ENCODE results near the gene TRANK1.
A peak's percentile ranks its signal among the peaks of the same experiment; 100 is the strongest.

The TRANK1 gene

GRCh38 chr3:36908647-36909180, 36.1 kb downstream of the TRANK1 start:
- no peaks in the 10 kb centered on the region for H4K20me1 ChIP-seq (ENCODE audit: low read depth, low read length)
- peaks cover 21% of the 10 kb centered on the region for H3F3A ChIP-seq (ENCODE audit: insufficient read depth)
- H2AFZ ChIP-seq (ENCODE audit: low read depth, low read length, severe bottlenecking) = peak overlapping the region; percentile 78
- no peak for TF ChIP-seq EZH2phosphoT487 (conservative IDR thresholded peaks at IDR 0.05; ENCODE audit: low read length)
- TF ChIP-seq CTCF (IDR thresholded peaks at IDR 0.05; ENCODE audit: insufficient read depth, low read length, poor library complexity, severe bottlenecking) = no peak
- peak overlapping the region; percentile 54 for H3K9ac ChIP-seq (ENCODE audit: low read length)
- no peaks in the 10 kb centered on the region for H3K9me2 ChIP-seq (replicated peaks; ENCODE audit: insufficient read depth, low read length)
- no peaks in the 10 kb centered on the region for H3K9me3 ChIP-seq (ENCODE audit: insufficient read depth, low read length)
- no peaks in the 10 kb centered on the region for H3K79me2 ChIP-seq (ENCODE audit: insufficient read depth, low read length)
- no peaks in the 10 kb centered on the region for H3K36me3 ChIP-seq (ENCODE audit: low read length)
- H3K4me2 ChIP-seq (ENCODE audit: low read depth, low read length, poor library complexity, severe bottlenecking) = peak overlapping the region; percentile 82
- H3K27me3 ChIP-seq (ENCODE audit: low read length) = no peaks in the 10 kb centered on the region
- H3K27ac ChIP-seq (ENCODE audit: low read depth, low read length) = no peak overlapping the region
- H3K4me3 ChIP-seq (ENCODE audit: insufficient read depth, low read length, poor library complexity, severe bottlenecking) = peak overlapping the region; percentile 62

GRCh38 chr3:36907911-36908646, 36.8 kb downstream of the TRANK1 start:
- Histone ChIP-seq H2AFZ (ENCODE audit: low read depth, low read length, severe bottlenecking) (peak overlapping the region; percentile 78), H3F3A (ENCODE audit: insufficient read depth) (peaks cover 21% of the 10 kb centered on the region), H3K4me3 (ENCODE audit: insufficient read depth, low read length, poor library complexity, severe bottlenecking) (peak overlapping the region; percentile 62), H3K36me3 (ENCODE audit: low read length) (no peaks in the 10 kb centered on the region), H3K9me3 (ENCODE audit: insufficient read depth, low read length) (no peaks in the 10 kb centered on the region), H3K27me3 (ENCODE audit: low read length) (no peaks in the 10 kb centered on the region), H3K27ac (ENCODE audit: low read depth, low read length) (peak overlapping the region; percentile 23; the same call in 1 of the 2 replicates), H3K79me2 (ENCODE audit: insufficient read depth, low read length) (no peaks in the 10 kb centered on the region), H3K4me2 (ENCODE audit: low read depth, low read length, poor library complexity, severe bottlenecking) (peak overlapping the region; percentile 82), H4K20me1 (ENCODE audit: low read depth, low read length) (no peaks in the 10 kb centered on the region), H3K9me2 (replicated peaks; ENCODE audit: insufficient read depth, low read length) (no peaks in the 10 kb centered on the region), H3K9ac (ENCODE audit: low read length) (peak overlapping the region; percentile 54)
- TF ChIP-seq EZH2phosphoT487 (conservative IDR thresholded peaks at IDR 0.05; ENCODE audit: low read length) (no peak), CTCF (IDR thresholded peaks at IDR 0.05; ENCODE audit: insufficient read depth, low read length, poor library complexity, severe bottlenecking) (no peak)

GRCh38 chr3:36906504-36907149, 38.2 kb downstream of the TRANK1 start:
- Histone ChIP-seq H3K27me3 (ENCODE audit: low read length) (no peaks in the 10 kb centered on the region), H3K79me2 (ENCODE audit: insufficient read depth, low read length) (no peaks in the 10 kb centered on the region), H3K9ac (ENCODE audit: low read length) (no peak overlapping the region), H3K9me3 (ENCODE audit: insufficient read depth, low read length) (no peaks in the 10 kb centered on the region), H3K4me2 (ENCODE audit: low read depth, low read length, poor library complexity, severe bottlenecking) (no peak overlapping the region), H3K4me3 (ENCODE audit: insufficient read depth, low read length, poor library complexity, severe bottlenecking) (no peak overlapping the region), H3K9me2 (replicated peaks; ENCODE audit: insufficient read depth, low read length) (no peaks in the 10 kb centered on the region), H3K27ac (ENCODE audit: low read depth, low read length) (no peak overlapping the region), H3K36me3 (ENCODE audit: low read length) (no peaks in the 10 kb centered on the region), H3F3A (ENCODE audit: insufficient read depth) (peaks cover 24% of the 10 kb centered on the region), H2AFZ (ENCODE audit: low read depth, low read length, severe bottlenecking) (no peak overlapping the region), H4K20me1 (ENCODE audit: low read depth, low read length) (no peaks in the 10 kb centered on the region)
- TF ChIP-seq CTCF (IDR thresholded peaks at IDR 0.05; ENCODE audit: insufficient read depth, low read length, poor library complexity, severe bottlenecking) = no peak
- no peak for TF ChIP-seq EZH2phosphoT487 (conservative IDR thresholded peaks at IDR 0.05; ENCODE audit: low read length)
